Natural killer cell (primary cell): Measurements from ENCODE around the gene RXRB. TPM values are rescaled to one million over a fixed set of nuclear protein-coding genes. Genes with fewer than 3 reads are reported as not detected.

Experiments used
- ATAC-seq, 3 donors: fragments of 150-1000 bp in 2 of 3; fragments of 200-7000 bp in 1 of 3; cut with Tn5 transposase; 1 replicate in 1 of 3; 2 replicates in 2 of 3; pipeline ENCODE4 v1.10.0; 2021; ENCODE audit warnings: mild to moderate bottlenecking in 2 of 3, moderate library complexity in 2 of 3
- DNase-seq, 2 donors: peaks; one replicate each; pipeline versions ENCODE4 v3.0.0 to v3.0.0-alpha.2; 2013 to 2021; ENCODE audit warnings: mixed read lengths in 1 of 2
- H3K27ac ChIP-seq: one replicate; pipeline ENCODE4 v1.5.1; 2013; ENCODE audit warnings: mild to moderate bottlenecking, low read length
- H3K27me3 ChIP-seq: one replicate; pipeline ENCODE4 v1.6.1; 2013; ENCODE audit warnings: low read length; ENCODE audit not compliant: control insufficient read depth, insufficient read depth
- H3K36me3 ChIP-seq: one replicate; pipeline ENCODE4 v1.6.1; 2013; ENCODE audit warnings: low read length; ENCODE audit not compliant: control insufficient read depth, insufficient read depth
- H3K4me1 ChIP-seq: one replicate; pipeline ENCODE4 v1.6.1; 2013; ENCODE audit warnings: low read length; ENCODE audit not compliant: control insufficient read depth, insufficient read depth
- H3K4me3 ChIP-seq: one replicate; pipeline ENCODE4 v1.5.1; 2013; ENCODE audit warnings: low read length
- H3K9me3 ChIP-seq: one replicate; pipeline ENCODE4 v1.6.1; 2013; ENCODE audit warnings: low read length; ENCODE audit not compliant: control insufficient read depth, insufficient read depth
- H3K27ac Mint-ChIP-seq, 2 donors: one replicate each; pipeline ENCODE4 v1.8.0; 2022; ENCODE audit warnings: mild to moderate bottlenecking in 2 of 2, mixed read lengths in 2 of 2, moderate library complexity in 1 of 2
- H3K27me3 Mint-ChIP-seq, 2 donors: one replicate each; pipeline ENCODE4 v1.8.0; 2022; ENCODE audit warnings: low read depth in 2 of 2, mixed read lengths in 2 of 2
- H3K36me3 Mint-ChIP-seq: one replicate; pipeline ENCODE4 v1.8.0; 2022; ENCODE audit warnings: mixed read lengths
- H3K4me1 Mint-ChIP-seq, 2 donors: one replicate each; pipeline ENCODE4 v1.8.0; 2022; ENCODE audit warnings: mixed read lengths in 2 of 2
- H3K4me3 Mint-ChIP-seq: one replicate; pipeline ENCODE4 v1.8.0; 2022; ENCODE audit warnings: mild to moderate bottlenecking, moderate library complexity, mixed read lengths
- H3K9me3 Mint-ChIP-seq, 2 donors: one replicate each; pipeline ENCODE4 v1.8.0; 2022; ENCODE audit warnings: mixed read lengths in 2 of 2
- CTCF ChIP-seq: fragments of 200-600 bp; IDR thresholded peaks from one replicate; pipeline ENCODE4 v1.8.0; 2022; ENCODE audit warnings: antibody characterized with exemption
- WGBS: methylation state at CpG from one replicate; pipeline ENCODE4 v1.1.7; 2013; ENCODE audit warnings: missing lambda C conversion rate; ENCODE audit not compliant: insufficient coverage; 5-methylcytosine and 5-hydroxymethylcytosine counted together
- intact Hi-C: fragments of 100-400 bp; cut with micrococcal nuclease; formaldehyde crosslinking; loops from one replicate; pipeline ENCODE4 v1.14.2; 2022
- total RNA-seq, 4 donors: library from RNA; stranded (reverse); fragments of 120-200 nt in 1 of 4; gene quantifications; one replicate each; pipeline versions ENCODE4 v1.2.3 to v1.2.4, GENCODE V29; 2013 to 2022

The RXRB gene
- total RNA-seq, 3 donors from 2014 or later (not counting 1 experiment from before 2014, with no cell fraction given) = 72.3 to 96.4 (median 73.9) TPM

GRCh38 chr6:33195304-33196165, 4.9 kb downstream of the RXRB start:
- H3K4me3 Mint-ChIP-seq = no peak overlapping the region
- H3K27ac Mint-ChIP-seq = peak overlapping the region in 1 of 2 donors; percentile 33
- peaks cover 35 to 64% of the 10 kb centered on the region in 2 donors for H3K4me1 Mint-ChIP-seq

GRCh38 chr6:33194431-33194979, 6.0 kb downstream of the RXRB start:
- Histone ChIP-seq H3K27ac (no peak overlapping the region), H3K27me3 (peaks cover 18% of the 10 kb centered on the region), H3K36me3 (peaks cover 37% of the 10 kb centered on the region), H3K4me1 (peaks cover 27% of the 10 kb centered on the region), H3K9me3 (no peaks in the 10 kb centered on the region), H3K4me3 (no peak overlapping the region)
- TF ChIP-seq CTCF = no peak
- DNase-seq (no peak), ATAC-seq (no peak)
- no peaks in the 10 kb centered on the region for H3K9me3 Mint-ChIP-seq
- H3K27me3 Mint-ChIP-seq = peaks cover 23 to 26% of the 10 kb centered on the region in 2 donors
- intact Hi-C loops = no loop called here
- WGBS = 89% methylated on average over 6 of the region's 8 CpGs
- no peak overlapping the region for H3K27ac Mint-ChIP-seq
- peaks cover 17% of the 10 kb centered on the region for H3K36me3 Mint-ChIP-seq
- H3K4me1 Mint-ChIP-seq = peaks cover 32 to 58% of the 10 kb centered on the region in 2 donors
- H3K4me3 Mint-ChIP-seq = no peak overlapping the region

More at GRCh38 chr6:33195304-33196165, 4.9 kb downstream of the RXRB start:
- H3K36me3 ChIP-seq = peaks cover 37% of the 10 kb centered on the region
- H3K36me3 Mint-ChIP-seq = peaks cover 17% of the 10 kb centered on the region
- H3K4me1 ChIP-seq = peaks cover 32% of the 10 kb centered on the region
- intact Hi-C loops = no loop called here
- no peak overlapping the region for H3K4me3 ChIP-seq
- peaks cover 16 to 18% of the 10 kb centered on the region in 2 donors for H3K27me3 Mint-ChIP-seq
- no peak overlapping the region for H3K27ac ChIP-seq
- ATAC-seq = no peak
- H3K9me3 ChIP-seq = no peaks in the 10 kb centered on the region
- TF ChIP-seq CTCF = no peak
- WGBS = 94% methylated on average over 14 of the region's 15 CpGs
- no peaks in the 10 kb centered on the region for H3K9me3 Mint-ChIP-seq
- no peak for DNase-seq
- peaks cover 15% of the 10 kb centered on the region for H3K27me3 ChIP-seq

GRCh38 chr6:33193619-33194018, 6.8 kb downstream of the RXRB start:
- TF ChIP-seq CTCF = no peak
- no peak overlapping the region for H3K4me3 ChIP-seq
- peaks cover 18% of the 10 kb centered on the region for H3K27me3 ChIP-seq
- Mint-ChIP-seq H3K4me3 (peak overlapping the region; percentile 60), H3K4me1 (peaks cover 24 to 49% of the 10 kb centered on the region in 2 donors), H3K36me3 (peaks cover 17% of the 10 kb centered on the region), H3K27me3 (peaks cover 28 to 29% of the 10 kb centered on the region in 2 donors), H3K27ac (no peak overlapping the region), H3K9me3 (no peaks in the 10 kb centered on the region)
- DNase-seq (no peak), ATAC-seq (no peak)
- intact Hi-C loops = no loop called here
- 93% methylated on average over 5 of the region's 6 CpGs for WGBS
- no peaks in the 10 kb centered on the region for H3K9me3 ChIP-seq
- H3K27ac ChIP-seq = no peak overlapping the region
- peaks cover 21% of the 10 kb centered on the region for H3K4me1 ChIP-seq
- peaks cover 37% of the 10 kb centered on the region for H3K36me3 ChIP-seq
